ENCODE data around the gene KDM4D. TPM values are rescaled to one million over a fixed set of nuclear protein-coding genes. Genes with fewer than 3 reads are reported as not detected.

The KDM4D gene
- total and polyA plus RNA-seq, 2 of the 8 experiments (the other 6 are each of a cell fraction or from before 2014, with no cell fraction given), result 1.5 to 4.5 TPM

DNA sequence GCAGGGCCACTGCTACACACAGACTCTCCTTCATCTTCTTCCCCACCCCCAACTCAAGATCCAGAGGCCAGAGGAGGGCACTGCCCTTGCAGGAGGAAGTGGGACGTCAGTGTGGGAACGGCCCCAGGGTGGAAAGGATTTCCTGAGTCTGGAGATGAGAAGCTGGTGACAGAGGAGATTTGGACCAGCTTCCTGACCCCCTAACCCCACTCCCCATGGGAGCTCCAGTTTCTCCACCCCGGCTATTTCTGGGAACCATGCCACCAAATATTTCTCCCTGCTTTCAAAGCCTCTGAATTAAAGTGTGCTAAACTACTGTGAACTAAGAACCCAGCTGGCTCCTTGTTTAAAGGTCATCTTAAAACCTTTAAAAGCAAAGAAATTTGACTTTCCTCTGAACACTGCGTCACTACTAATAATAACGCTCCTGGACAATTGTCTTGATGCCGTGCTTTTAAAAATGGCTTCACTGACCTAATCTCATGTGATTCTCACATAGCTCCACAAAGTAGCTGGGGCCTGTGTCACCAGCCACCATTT lies 46.7 kb upstream of the KDM4D start (continued):
- TF ChIP-seq, protein P1, sequence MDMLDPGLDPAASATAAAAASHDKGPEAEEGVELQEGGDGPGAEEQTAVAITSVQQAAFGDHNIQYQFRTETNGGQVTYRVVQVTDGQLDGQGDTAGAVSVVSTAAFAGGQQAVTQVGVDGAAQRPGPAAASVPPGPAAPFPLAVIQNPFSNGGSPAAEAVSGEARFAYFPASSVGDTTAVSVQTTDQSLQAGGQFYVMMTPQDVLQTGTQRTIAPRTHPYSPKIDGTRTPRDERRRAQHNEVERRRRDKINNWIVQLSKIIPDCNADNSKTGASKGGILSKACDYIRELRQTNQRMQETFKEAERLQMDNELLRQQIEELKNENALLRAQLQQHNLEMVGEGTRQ (IDR thresholded peaks at IDR 0.05; ENCODE audit: low read length), result no peak
- TF ChIP-seq BRCA1 (IDR thresholded peaks at IDR 0.05; ENCODE audit: low read depth, low read length), result no peak
- no peak for TF ChIP-seq CBX8 (IDR thresholded peaks at IDR 0.05; ENCODE audit: borderline replicate concordance, low read depth, low read length)

Data from H1 (cell line).